A673 (cell line): Measurements from ENCODE around the gene BMPR1B. TPM values are rescaled to one million over a fixed set of nuclear protein-coding genes. Genes with fewer than 3 reads are reported as not detected.

Experiments
- BruUV-seq: library from RNA; stranded (reverse); fragments of 400-500 nt; replicated peaks from 2 replicates; lab custom pipeline; 2021; lab: Mats Ljungman, UMichigan
- CTCF ChIA-PET: fragments of 300-600 bp; sonication (Branson Sonifier 250); formaldehyde crosslinking; loops from one replicate; lab custom pipeline; 2022; ENCODE audit warnings: antibody characterized with exemption; lab: Charles Lee
- POLR2A ChIA-PET: fragments of 300-600 bp; sonication (Branson Sonifier 250); formaldehyde crosslinking; loops from one replicate; lab custom pipeline; 2022; ENCODE audit warnings: antibody characterized with exemption; ENCODE audit not compliant: low non-redundant PET; lab: Charles Lee
- DNase-seq: peaks from one replicate; pipeline ENCODE4 v3.0.0-alpha.2; 2015; ENCODE audit warnings: low spot score
- H3K27ac ChIP-seq: fragments of 200-600 bp; sonication (generic); 2 replicates; pipeline ENCODE4 v1.5.1; 2016; ENCODE audit warnings: mixed run types, low read depth, mild to moderate bottlenecking, mixed read lengths, antibody characterized with exemption, low read length; ENCODE audit not compliant: poor library complexity, severe bottlenecking
- H3K27me3 ChIP-seq: fragments of 200-600 bp; sonication (generic); replicated peaks from 2 replicates; pipeline ENCODE4 v1.6.1; 2017; ENCODE audit warnings: mixed run types, low read depth, mild to moderate bottlenecking, mixed read lengths, antibody characterized with exemption, low read length; ENCODE audit not compliant: insufficient read depth, poor library complexity
- H3K36me3 ChIP-seq: fragments of 200-600 bp; sonication (generic); 2 replicates; pipeline ENCODE4 v1.6.1; 2016; ENCODE audit warnings: mixed run types, mild to moderate bottlenecking, mixed read lengths, antibody characterized with exemption, low read length; ENCODE audit not compliant: insufficient read depth, poor library complexity, severe bottlenecking
- H3K4me1 ChIP-seq: fragments of 200-600 bp; sonication (generic); 2 replicates; pipeline ENCODE4 v1.6.1; 2017; ENCODE audit warnings: mixed run types, mild to moderate bottlenecking, mixed read lengths, antibody characterized with exemption, low read length; ENCODE audit not compliant: insufficient read depth, poor library complexity, severe bottlenecking
- H3K4me3 ChIP-seq: fragments of 200-600 bp; sonication (generic); 2 replicates; pipeline ENCODE4 v1.5.1; 2016; ENCODE audit warnings: low read depth, mixed run types, mild to moderate bottlenecking, mixed read lengths, low read length; ENCODE audit not compliant: poor library complexity, severe bottlenecking
- H3K9me3 ChIP-seq: fragments of 200-600 bp; sonication (generic); 2 replicates; pipeline ENCODE4 v1.6.1; 2016; ENCODE audit warnings: mixed run types, low read depth, mild to moderate bottlenecking, mixed read lengths, antibody characterized with exemption, low read length; ENCODE audit not compliant: poor library complexity, severe bottlenecking
- CTCF ChIP-seq: fragments of 300-800, 200-600 bp; sonication (generic); conservative IDR thresholded peaks from 2 replicates; pipeline ENCODE4 v1.5.1; 2017; ENCODE audit warnings: low read depth, mild to moderate bottlenecking, antibody characterized with exemption, low read length, moderate library complexity, mixed read lengths
- EZH2 ChIP-seq: fragments of 200-600 bp; sonication (generic); IDR thresholded peaks from 2 replicates; pipeline ENCODE4 v1.6.1; 2017; ENCODE audit warnings: borderline replicate concordance, low read depth, mild to moderate bottlenecking, mixed read lengths, antibody characterized with exemption, low read length; ENCODE audit not compliant: poor library complexity, severe bottlenecking
- intact Hi-C: fragments of 100-400 bp; cut with micrococcal nuclease; formaldehyde crosslinking; loops from one replicate; pipeline ENCODE4 v1.10.0; 2022; ENCODE audit not compliant: unreplicated experiment
- total RNA-seq: library from RNA; stranded (reverse); gene quantifications from 2 replicates; pipeline ENCODE4 v1.2.3, GENCODE V29; 2021

Gene BMPR1B
- total RNA-seq, 1 experiment from 2014 or later: 2.2 TPM

GRCh38 chr4:94911106-94911505, 153.4 kb downstream of the BMPR1B start:
- TF ChIP-seq EZH2: no peak
- no peak for TF ChIP-seq CTCF
- H3K4me1 ChIP-seq: no peaks in the 10 kb centered on the region
- no peaks in the 10 kb centered on the region for H3K9me3 ChIP-seq
- BruUV-seq: no TSS peak
- no peaks in the 10 kb centered on the region for H3K36me3 ChIP-seq
- ChIA-PET POLR2A (interaction anchor here (0.6 kb wide), 1 partner anchor 41 kb away, joined by 3 read pairs; no protein-coding TSS in a partner anchor), CTCF (no interaction called here)
- no peak overlapping the region for H3K27ac ChIP-seq
- intact Hi-C loops: no loop called here
- H3K4me3 ChIP-seq: no peak overlapping the region
- no peak for DNase-seq
- H3K27me3 ChIP-seq: no peaks in the 10 kb centered on the region

- Histone ChIP-seq H3K27me3 (no peaks in the 10 kb centered on the region), H3K27ac (no peak overlapping the region), H3K36me3 (no peaks in the 10 kb centered on the region), H3K4me3 (no peak overlapping the region), H3K4me1 (no peaks in the 10 kb centered on the region), H3K9me3 (no peaks in the 10 kb centered on the region)
- intact Hi-C loops: no loop called here
- POLR2A ChIA-PET: no interaction called here
- no TSS peak for BruUV-seq
- no peak for DNase-seq
- TF ChIP-seq EZH2 (no peak), CTCF (no peak)
- CTCF ChIA-PET: no interaction called here
Measured at GRCh38 chr4:94912606-94913005, 154.9 kb downstream of the BMPR1B start.

GRCh38 chr4:94913316-94913715, 155.6 kb downstream of the BMPR1B start:
- H3K27ac ChIP-seq: no peak overlapping the region
- ChIA-PET POLR2A (no interaction called here), CTCF (no interaction called here)
- DNase-seq: no peak
- no peak for TF ChIP-seq CTCF
- no peak for TF ChIP-seq EZH2
- no TSS peak for BruUV-seq
- no peaks in the 10 kb centered on the region for H3K4me1 ChIP-seq
- no peak overlapping the region for H3K4me3 ChIP-seq
- H3K36me3 ChIP-seq: no peaks in the 10 kb centered on the region
- intact Hi-C loops: no loop called here
- no peaks in the 10 kb centered on the region for H3K27me3 ChIP-seq
- H3K9me3 ChIP-seq: no peaks in the 10 kb centered on the region
